G401 (cell line): ENCODE data around the gene NR5A2. TPM values are rescaled to one million over a fixed set of nuclear protein-coding genes. Genes with fewer than 3 reads are reported as not detected.

ENCODE experiments used
- DNase-seq: peaks from one replicate; pipeline ENCODE4 v3.0.0-alpha.2; 2015; ENCODE audit warnings: low spot score
- in situ Hi-C: cut with HindIII; loops from 2 replicates; pipeline ENCODE4 v1.10.0; 2016; ENCODE audit warnings: low sequenced_read_pairs, mixed read lengths
- total RNA-seq: library from RNA; depleted of rRNA; stranded (reverse); fragments of >200 nt; shearing (Covaris generic); gene quantifications from 2 replicates; pipeline ENCODE4 v1.2.3, GENCODE V29; 2014

The NR5A2 gene
- total RNA-seq, 1 experiment from 2014 or later, result not detected

DNA sequence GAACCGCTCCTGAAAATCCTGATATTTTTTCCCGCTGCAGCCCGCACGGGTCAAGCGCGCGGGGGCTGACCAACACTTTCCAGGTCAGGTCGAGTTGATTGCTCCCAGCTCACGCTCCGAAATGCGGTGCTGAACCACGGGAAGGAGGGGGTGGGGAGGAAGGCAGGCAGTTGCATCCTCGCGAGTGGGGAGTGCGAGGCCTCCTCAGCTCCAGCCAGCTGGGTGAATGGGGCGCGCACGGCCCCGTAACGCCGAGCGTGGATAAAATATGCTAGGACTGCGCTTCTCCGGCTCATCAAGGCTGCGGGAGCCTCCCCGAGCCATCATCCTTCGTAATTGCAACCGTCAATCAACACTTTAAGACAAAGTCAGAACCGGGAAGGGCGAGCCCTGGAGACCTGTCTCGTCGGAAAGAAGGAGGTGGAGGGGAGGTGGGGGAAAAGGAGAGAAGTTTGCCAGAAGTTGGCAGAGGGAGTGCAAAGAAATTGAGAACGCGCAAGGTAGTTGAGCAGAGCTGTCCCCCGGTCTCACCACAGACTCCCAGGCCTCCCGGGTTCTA, 8.0 kb downstream of the NR5A2 start:
- no peak for DNase-seq

DNA sequence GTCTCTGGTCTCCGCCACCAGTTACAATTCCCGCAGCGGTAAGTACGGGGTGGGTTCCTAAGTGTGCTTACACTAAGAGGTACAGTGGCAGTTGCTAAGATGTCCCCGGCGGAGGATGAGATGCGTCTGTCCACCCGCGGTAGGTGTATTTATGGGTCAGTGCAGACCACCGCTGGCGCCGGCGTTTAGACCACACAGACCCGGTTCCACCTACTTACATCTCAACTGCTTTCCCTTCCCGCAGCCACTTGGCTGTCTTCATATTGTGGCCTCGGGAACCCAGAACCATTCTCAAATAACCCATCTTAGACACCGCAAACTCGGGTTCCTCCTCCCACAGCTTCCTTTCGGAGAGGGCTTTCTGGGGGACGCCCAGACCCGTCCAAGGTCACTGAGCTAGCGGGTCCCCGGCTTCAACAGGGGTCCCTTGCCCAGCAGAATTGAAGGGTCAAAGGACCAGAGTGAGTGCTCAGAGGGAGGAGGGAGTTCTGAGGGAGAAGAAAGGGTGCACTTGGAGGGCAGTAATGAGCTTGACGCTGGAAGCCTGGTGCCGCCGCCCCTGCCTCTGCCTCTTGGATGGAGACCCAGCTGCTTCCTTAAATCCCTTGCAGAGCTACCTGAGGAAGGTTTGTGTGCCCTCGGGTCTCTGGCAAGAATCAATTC, 8.6 kb downstream of the NR5A2 start:
- DNase-seq, result no peak
- in situ Hi-C loops, result no loop called here

More for the DNA sequence above, 8.0 kb downstream of the NR5A2 start:
- in situ Hi-C loops, result no loop called here

DNA sequence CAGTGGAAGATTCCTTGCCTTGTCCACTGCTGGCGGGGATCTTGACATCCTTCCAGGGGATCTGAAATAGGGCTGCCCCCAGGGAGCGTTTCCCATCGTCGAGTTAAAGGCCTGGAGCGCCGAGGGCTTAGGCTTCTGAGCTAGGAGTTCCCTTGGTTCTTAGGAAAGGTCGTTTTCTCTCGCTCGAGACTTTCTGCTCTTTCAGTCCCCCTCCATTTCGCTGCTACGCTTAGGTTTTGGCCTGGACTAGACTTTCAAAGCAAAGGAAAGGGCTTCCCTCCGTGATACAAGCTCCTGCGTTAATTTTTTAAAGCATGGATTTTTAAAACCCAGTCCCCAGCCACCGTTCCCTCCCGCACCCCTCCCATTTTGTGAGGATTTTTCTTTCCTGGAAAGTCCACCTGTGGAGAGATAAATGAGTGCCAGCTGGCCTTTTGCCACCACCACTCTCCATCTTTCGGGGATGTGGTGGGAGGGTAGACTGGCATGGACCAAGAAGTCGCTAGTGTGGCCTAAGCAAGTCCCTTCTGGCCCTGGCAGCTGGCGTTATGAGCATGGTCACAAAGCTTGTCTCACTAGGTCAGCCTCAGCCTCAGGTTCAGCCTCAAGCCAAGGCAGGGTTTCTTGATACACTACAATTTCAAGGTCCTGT, 9.2 kb downstream of the NR5A2 start:
- in situ Hi-C loops, result no loop called here
- no peak for DNase-seq

DNA sequence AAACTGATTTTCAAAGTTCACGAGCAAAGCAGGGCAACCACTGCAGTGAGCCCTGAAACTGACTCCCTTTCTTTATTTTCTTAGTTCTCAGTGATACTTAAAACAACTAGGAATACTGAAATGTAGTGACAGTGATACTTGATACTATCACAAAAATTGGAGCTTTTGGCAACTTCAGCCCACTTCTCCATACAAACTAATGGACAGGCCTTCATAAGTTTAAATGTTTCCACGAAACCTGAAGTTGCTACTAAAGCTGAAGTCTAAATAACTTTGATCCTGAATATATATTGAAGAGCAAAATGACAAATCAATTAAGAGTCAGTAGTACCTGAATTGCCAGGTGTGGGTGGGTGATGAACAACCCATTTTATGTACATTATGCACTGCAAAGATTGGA, 10.0 kb downstream of the NR5A2 start:
- DNase-seq, result no peak
- in situ Hi-C loops, result no loop called here

DNA sequence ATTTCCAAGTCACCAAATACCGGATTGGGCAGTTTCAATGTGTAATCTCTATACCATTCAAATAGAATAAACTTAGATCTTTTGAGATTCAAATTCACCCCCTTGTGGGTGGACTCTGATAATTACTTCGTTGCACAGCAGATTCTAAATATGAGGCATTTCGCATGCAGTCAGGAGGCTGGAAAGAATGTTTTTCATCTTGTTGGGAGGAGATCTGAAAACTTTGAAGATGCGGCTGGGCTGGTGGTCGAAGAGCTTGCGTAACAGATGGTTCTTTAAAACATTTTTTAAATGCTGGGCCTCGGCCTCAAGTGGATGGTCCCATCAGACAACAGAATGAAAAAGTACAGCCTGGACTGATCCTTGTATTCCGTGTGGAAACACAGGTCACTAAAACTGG, 10.4 kb downstream of the NR5A2 start:
- in situ Hi-C loops, result no loop called here

DNA sequence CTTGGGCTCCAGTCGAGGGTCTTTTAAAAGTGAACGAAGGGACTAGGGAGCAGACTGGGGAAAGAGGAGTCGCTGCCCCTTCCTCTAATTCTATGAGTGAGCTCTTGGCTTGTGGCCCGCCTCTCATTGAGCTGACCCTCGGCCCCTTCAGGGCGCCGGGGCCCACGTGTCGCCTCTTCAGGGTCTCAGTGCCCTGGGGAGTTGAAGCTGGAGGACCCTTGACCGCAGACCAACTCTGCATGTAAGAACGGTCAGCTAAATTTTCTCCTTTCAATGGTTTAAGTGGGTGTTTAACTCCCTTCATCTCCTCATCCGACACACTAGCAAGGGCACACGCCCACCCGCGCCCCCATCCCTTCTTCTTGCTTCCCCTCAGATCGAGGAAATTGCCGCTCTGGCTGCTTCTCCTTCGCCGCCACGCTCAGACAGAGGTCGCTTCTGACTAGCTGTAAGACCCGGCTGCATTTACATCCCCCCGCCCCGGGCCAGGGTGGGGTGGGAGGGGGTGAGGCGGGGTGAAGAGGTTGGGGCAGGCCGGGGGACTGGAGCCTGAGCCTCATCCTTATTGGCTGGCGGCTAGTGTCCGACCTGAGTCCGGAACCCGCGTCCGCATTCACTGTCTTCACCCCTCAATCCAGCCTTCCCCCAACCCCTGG, 10.9 kb downstream of the NR5A2 start:
- in situ Hi-C loops, result no loop called here
- DNase-seq, result no peak

More for the DNA sequence above, 10.4 kb downstream of the NR5A2 start:
- DNase-seq, result no peak

DNA sequence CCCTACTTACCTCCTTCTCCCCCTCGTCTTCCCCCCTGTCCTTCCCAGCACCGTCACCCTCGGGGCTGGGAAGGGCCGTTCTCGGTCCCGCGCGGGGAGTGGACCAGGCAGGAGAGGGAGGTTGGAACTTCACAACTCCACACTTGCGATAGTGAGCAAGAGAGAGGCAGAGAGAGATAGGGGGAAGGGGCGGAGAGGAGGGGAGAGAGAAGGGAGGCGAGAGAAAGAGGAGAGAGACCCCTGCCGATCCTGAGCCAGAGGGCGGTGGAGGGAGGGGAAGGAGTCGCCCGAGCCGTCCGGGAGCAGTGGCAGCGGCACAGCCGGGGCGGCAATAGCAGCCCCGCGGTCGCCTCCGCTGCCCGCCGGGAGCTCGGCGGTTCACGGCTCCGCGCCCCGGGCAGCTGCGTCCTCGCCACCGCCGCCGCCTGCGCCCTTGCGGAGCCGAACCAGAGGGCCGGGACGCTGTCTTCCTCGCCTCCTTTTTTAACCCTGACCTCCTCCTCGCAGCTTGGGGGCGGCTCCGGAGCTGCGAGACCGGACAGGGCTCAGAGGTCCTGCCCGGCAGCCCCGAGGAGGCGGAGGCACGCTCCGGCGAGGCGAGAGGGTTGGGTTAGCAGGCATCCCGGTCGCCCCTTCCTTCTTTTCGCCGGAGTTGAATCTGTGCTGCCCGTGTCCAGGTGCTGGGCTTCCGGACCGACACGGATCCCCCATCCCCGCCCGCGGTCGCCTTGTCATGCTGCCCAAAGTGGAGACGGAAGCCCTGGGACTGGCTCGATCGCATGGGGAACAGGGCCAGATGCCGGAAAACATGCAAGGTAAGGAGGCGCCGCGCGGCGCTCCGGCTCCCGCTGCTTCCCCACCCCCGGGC, 11.7 kb downstream of the NR5A2 start:
- in situ Hi-C loops, result no loop called here

DNA sequence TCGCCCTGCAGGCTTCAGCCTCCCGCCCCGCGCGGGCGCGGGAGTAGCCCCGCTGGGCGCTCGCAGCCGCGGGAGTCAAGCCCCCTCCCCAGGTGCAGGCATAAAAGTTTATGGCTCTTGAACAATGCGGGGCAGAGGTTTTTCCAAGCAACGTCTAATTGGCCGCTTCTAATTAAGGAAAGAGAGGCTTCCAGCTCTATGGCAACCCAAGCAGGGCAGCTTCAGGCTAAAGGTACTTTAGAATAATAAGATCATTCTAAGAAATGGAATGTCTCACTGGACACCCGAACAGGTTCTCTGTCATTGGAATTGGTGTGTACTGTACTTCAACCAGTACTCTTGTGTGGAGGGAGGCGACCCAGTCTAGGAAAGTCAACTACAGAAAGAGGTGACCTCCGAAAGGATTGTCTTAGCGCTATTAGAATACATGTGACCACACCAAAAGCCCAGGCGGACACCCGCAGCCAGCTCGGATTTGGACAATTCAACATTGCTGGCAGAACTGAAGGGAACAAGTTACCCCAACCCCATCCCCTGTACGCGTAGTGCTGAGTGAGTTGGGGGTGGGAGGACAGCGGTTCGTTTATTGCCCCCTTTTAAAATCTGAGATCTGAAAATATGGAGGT, 12.5 kb downstream of the NR5A2 start:
- in situ Hi-C loops, result no loop called here

More for the DNA sequence above, 11.7 kb downstream of the NR5A2 start:
- no peak for DNase-seq

DNA sequence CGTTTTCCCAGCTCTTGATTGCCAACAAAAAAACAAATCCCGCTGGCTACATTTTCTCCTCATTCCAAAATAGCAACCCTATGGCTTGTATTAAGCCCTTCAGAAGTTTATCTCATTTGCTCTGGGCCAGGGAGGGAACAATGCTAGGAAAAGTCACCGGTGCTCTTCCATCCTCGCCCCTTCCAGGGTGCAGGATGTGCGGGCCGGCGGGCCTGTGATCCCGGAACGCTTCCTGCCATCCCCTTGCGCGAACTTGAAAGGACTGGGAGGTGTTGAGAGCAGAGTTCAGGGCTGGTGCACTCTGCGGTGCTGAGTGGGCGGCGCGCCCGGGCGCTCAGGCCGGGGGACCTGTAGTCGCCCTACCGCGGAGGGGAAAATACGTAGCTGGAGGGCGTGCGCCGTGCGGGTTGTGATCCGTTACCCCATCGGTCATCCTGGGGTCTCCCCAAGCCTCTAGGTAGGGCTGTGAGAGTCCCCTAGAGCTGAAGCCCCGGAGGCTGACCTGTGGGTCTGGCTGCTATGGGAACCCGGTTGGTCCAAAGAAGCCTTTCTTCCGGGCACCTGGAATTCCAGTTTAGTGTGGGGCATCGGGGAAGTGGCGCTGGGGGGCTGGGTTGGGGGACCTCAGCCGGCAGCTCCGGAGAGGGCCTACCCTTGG, 13.1 kb downstream of the NR5A2 start:
- in situ Hi-C loops, result no loop called here
- DNase-seq, result no peak

More for the DNA sequence above, 12.5 kb downstream of the NR5A2 start:
- no peak for DNase-seq

DNA sequence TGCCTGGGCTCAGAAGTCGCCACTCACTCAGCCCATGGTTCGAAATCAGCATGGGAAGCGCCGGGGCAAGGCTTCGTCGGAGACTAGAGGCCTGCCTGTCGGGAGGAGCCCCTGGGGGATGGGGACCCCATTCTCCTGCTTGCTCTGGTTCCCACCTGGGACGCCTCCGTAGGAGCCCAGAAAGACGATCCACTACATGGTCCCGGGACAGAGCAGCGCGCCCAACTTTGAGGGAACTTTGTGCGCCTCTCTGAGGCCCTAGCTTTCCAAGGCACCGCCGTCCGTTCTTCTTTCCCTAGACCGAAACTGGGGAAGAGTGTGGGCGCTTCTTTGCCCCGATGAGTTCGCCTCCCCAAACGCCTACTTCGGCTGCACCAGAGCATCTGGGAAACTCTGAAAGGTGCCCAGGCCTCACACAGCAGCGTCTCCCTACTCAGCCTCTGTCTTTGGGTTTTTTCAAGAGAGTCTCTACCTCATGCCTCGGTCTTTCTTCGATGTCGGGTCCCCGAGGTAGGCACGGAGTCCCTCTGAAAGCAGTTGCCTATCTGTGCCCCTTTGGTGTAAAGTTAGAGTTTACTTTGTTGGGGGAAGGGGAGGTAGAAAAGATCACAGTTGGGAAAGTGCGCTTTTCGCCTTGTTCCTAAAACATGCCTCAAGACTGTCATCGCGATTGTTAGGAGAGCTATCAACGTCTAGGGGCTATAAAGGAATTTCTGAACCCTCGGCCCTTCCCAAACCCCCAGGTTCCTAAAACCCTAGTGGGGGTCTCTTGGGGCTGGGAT, 14.0 kb downstream of the NR5A2 start:
- DNase-seq, result no peak
- in situ Hi-C loops, result no loop called here

DNA sequence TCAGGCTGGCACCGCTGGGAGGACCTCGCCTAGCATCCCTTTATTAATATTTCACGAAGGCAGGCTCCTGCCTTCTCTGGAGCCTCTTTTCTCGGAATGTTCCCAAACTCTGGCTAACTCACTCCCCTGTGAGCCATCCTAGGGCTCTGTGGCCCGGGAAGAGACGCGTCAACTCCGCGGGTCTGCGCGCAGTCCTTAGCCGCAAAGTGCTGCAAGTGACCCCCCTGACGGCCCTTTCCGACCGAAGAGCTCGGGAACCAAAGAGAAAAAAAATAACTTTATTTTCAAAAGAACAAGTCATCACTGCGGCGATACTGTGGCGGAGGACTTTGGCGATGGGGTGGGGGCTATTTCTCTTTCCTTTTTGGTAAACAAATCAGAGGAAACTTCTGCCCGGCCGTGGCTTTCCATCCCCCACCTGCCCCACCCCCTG, 14.6 kb downstream of the NR5A2 start:
- no peak for DNase-seq

DNA sequence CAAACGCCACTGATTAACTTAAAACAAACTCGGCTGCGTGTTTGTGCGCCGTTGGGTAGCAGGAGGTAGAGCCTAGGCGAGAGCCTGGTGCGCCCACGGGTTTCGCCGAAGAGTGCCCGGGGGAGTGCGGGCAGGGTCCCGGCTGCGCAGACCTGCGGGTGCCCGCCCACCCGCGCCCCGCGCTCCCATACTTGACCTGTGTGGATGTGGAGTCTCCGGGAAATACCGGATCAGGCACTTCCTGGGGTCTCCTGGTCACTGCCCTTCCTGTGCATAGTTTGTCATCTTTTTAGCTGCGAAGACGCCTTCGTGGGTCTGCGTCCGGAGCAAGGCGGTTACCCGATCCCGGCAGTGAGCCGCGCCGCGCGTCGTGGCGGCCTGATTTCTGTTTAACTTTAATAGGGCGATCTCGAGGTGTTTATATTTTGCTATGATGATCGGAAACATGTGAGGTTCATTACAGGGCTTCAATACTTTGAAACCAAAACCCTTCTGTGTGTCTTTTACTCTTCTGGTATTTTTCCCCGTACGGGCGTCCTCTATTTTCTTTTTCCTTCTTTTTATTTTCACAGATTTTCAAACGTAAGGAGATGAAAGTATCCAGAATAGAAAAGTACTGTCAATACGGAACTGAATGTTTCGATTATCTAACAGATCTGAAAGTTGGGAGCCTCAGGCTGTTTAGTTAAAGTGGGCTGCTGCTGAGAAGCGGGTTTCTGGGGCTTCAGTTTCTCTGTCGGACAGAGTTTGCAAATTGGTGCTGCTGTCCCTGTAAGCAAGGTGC, 15.2 kb downstream of the NR5A2 start:
- in situ Hi-C loops, result no loop called here

More for the DNA sequence above, 14.6 kb downstream of the NR5A2 start:
- in situ Hi-C loops, result no loop called here

DNA sequence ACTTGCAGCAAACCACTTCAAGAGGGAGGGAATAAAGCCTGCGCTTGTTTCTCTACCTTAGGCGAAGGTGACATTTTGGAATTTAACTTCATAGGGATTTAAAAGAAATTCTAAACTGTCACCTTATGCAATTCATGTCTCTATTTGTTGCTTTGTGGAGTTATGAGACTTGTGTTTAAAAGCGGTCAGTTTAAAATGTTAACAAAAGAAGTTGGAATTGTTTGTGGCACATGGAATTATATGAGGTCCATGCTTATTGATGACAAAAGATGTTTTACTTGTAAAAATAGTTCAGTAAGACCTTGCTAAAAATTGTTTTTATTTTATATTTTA, 15.8 kb downstream of the NR5A2 start:
- in situ Hi-C loops, result no loop called here
- no peak for DNase-seq

More for the DNA sequence above, 15.2 kb downstream of the NR5A2 start:
- no peak for DNase-seq

DNA sequence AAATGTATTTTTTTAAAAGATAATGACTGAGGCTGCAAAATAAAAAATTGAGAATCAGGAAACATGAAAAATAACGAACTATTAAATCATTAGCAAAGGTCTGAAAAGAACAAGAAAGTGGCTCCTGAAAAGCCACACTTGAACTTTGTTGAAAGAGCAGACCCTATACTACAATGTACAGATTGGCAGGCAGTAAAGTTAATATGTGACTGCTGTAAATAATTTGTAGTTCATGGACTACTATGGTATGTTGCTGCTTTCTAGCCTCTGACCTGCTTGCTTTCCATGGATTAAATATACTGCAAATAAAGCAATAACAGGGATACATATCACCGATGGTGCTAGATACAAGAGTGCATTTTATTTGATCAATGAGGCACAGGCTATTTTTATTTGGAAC, 18.6 kb downstream of the NR5A2 start:
- in situ Hi-C loops, result no loop called here
- no peak for DNase-seq

DNA sequence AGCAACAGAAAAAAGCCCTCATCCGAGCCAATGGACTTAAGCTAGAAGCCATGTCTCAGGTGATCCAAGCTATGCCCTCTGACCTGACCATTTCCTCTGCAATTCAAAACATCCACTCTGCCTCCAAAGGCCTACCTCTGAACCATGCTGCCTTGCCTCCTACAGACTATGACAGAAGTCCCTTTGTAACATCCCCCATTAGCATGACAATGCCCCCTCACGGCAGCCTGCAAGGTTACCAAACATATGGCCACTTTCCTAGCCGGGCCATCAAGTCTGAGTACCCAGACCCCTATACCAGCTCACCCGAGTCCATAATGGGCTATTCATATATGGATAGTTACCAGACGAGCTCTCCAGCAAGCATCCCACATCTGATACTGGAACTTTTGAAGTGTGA, 20.7 kb downstream of the NR5A2 start:
- DNase-seq, result no peak
- in situ Hi-C loops, result no loop called here

DNA sequence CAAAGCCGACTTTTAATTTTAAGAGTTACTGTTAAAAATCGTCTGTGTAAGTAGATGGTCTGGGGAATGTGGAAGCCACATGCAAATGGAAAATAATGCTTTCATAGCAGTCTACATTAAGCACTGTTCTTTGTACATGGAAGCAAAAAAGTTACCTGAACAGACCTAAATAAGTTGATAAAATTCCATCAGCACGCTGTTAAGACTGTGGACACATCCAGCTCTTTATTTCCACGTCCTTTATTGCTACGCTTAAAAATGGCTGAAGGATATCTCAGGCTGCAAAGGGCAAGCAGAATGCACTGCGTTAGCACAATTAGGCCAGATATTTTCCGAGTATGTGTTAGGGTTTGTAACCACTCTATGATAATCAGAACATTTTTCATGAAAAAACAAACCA, 22.3 kb downstream of the NR5A2 start:
- no peak for DNase-seq
- in situ Hi-C loops, result no loop called here

DNA sequence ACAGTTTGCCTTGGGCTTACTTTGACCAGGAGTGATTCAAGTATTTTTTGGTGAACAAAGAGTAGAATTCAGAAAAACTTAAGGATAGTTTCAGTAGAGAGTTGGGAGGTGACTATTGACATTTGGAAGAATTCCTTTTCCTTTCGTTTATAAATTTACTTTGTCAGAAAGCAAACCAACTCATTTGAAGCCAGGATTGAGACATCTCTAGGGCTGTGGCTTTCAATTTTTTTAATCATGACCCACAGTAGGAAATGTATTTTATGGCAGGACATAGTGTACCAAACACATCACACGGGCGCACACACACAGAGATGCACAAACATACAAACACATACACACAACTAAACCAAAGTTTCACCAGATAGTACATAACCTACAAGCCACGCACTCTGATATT, 24.1 kb downstream of the NR5A2 start:
- in situ Hi-C loops, result no loop called here
- no peak for DNase-seq
